Left ventricle myocardium inferior (tissue), 1 donor: ENCODE results near the gene ROR1. TPM values are rescaled to one million over a fixed set of nuclear protein-coding genes. Genes with fewer than 3 reads are reported as not detected.

Experiments used
- DNase-seq: peaks from one replicate; pipeline ENCODE4 v3.0.0-alpha.2; 2020
- H3K27ac ChIP-seq: fragments of 200-600 bp; replicated peaks from 2 replicates; pipeline ENCODE4 v1.8.0; 2021
- H3K27me3 ChIP-seq: fragments of 200-600 bp; 2 replicates; pipeline ENCODE4 v1.8.0; 2021; ENCODE audit warnings: low read depth
- H3K36me3 ChIP-seq: fragments of 200-600 bp; 2 replicates; pipeline ENCODE4 v1.8.0; 2021
- H3K4me1 ChIP-seq: fragments of 200-600 bp; 2 replicates; pipeline ENCODE4 v1.8.0; 2021
- H3K4me3 ChIP-seq: fragments of 200-600 bp; 2 replicates; pipeline ENCODE4 v1.8.0; 2021; ENCODE audit warnings: mild to moderate bottlenecking, moderate library complexity
- H3K9me3 ChIP-seq: fragments of 200-600 bp; replicated peaks from 2 replicates; pipeline ENCODE4 v1.8.0; 2021
- CTCF ChIP-seq: fragments of 200-600 bp; IDR thresholded peaks from 2 replicates; pipeline ENCODE4 v1.8.0; 2021; ENCODE audit warnings: antibody characterized with exemption, mild to moderate bottlenecking, borderline replicate concordance
- intact Hi-C: fragments of 100-400 bp; cut with micrococcal nuclease; formaldehyde crosslinking; loops from one replicate; pipeline ENCODE4 v1.11.0; 2022
- total RNA-seq: library from RNA; stranded (reverse); fragmentation: NEBNext Ultra II Directional; extraction: Animal tissue kit (Norgen Biotek cat#: 25700); gene quantifications from one replicate; pipeline ENCODE4 v1.2.1, GENCODE V29; 2021
- donor health status: DM: no; HTN: yes; CAD: no; lungs with severe emphysema.

The ROR1 gene
- total RNA-seq, 1 donor from 2014 or later: 14.0 TPM

- intact Hi-C loops: no loop called here
- DNase-seq: no peak
- Histone ChIP-seq H3K4me3 (no peak overlapping the region), H3K27ac (no peak overlapping the region), H3K9me3 (peaks cover 22% of the 10 kb centered on the region), H3K4me1 (peaks cover 29% of the 10 kb centered on the region), H3K27me3 (no peaks in the 10 kb centered on the region), H3K36me3 (no peaks in the 10 kb centered on the region)
- TF ChIP-seq CTCF: no peak
These were observed 286.9 kb downstream of the ROR1 start for GRCh38 chr1:64060611-64061302.

- no peak for TF ChIP-seq CTCF
- no peak overlapping the region for H3K4me3 ChIP-seq
- intact Hi-C loops: no loop called here
These were observed 287.8 kb downstream of the ROR1 start for GRCh38 chr1:64061430-64062104.

GRCh38 chr1:64062529-64062928 lies 288.7 kb downstream of the ROR1 start:
- H3K36me3 ChIP-seq: no peaks in the 10 kb centered on the region
- H3K4me1 ChIP-seq: peaks cover 31% of the 10 kb centered on the region
- H3K27me3 ChIP-seq: no peaks in the 10 kb centered on the region
- peaks cover 18% of the 10 kb centered on the region for H3K9me3 ChIP-seq
- no peak overlapping the region for H3K4me3 ChIP-seq
- intact Hi-C loops: no loop called here
- no peak overlapping the region for H3K27ac ChIP-seq
- no peak for DNase-seq
- no peak for TF ChIP-seq CTCF

More at GRCh38 chr1:64061430-64062104, 287.8 kb downstream of the ROR1 start:
- Histone ChIP-seq H3K9me3 (peaks cover 22% of the 10 kb centered on the region), H3K36me3 (no peaks in the 10 kb centered on the region), H3K27ac (no peak overlapping the region), H3K27me3 (no peaks in the 10 kb centered on the region), H3K4me1 (peaks cover 31% of the 10 kb centered on the region)
- DNase-seq: no peak

- Histone ChIP-seq H3K4me1 (peaks cover 31% of the 10 kb centered on the region), H3K4me3 (no peak overlapping the region), H3K9me3 (peaks cover 13% of the 10 kb centered on the region), H3K36me3 (no peaks in the 10 kb centered on the region), H3K27me3 (no peaks in the 10 kb centered on the region), H3K27ac (no peak overlapping the region)
- no peak for DNase-seq
- intact Hi-C loops: no loop called here
- TF ChIP-seq CTCF: no peak
These were observed 289.2 kb downstream of the ROR1 start for GRCh38 chr1:64062941-64063581.

GRCh38 chr1:64065571-64065970 lies 291.8 kb downstream of the ROR1 start:
- no peak overlapping the region for H3K4me3 ChIP-seq
- no peak overlapping the region for H3K27ac ChIP-seq
- no peak for TF ChIP-seq CTCF
- H3K36me3 ChIP-seq: no peaks in the 10 kb centered on the region
- H3K27me3 ChIP-seq: no peaks in the 10 kb centered on the region
- H3K4me1 ChIP-seq: peaks cover 41% of the 10 kb centered on the region
- H3K9me3 ChIP-seq: no peaks in the 10 kb centered on the region
- intact Hi-C loops: no loop called here
- no peak for DNase-seq
